ENCODE data around the gene ITIH3.

Gene ITIH3

DNA sequence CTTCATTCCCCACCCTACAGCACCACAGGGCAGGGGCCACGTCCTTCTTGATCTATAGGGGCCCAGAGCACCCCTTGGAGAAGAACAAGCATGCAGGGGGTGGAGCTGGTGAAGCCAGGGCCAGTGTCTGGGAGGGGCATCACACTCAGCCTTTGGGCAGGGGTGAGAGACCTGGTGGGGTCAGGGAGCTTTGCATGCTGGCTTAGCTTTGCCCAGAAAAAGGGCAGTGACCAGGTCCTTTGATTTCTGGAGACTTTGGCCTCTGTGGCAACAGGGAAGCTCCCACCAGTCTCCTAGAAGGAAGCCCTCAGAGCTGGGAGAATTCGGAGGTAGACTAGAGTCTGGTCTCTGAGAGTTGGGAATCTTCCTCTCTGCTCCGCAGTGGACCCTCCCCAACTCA, 34.9 kb downstream of the ITIH3 start:
- DNase-seq (ENCODE audit: low read depth) = no peak

DNA sequence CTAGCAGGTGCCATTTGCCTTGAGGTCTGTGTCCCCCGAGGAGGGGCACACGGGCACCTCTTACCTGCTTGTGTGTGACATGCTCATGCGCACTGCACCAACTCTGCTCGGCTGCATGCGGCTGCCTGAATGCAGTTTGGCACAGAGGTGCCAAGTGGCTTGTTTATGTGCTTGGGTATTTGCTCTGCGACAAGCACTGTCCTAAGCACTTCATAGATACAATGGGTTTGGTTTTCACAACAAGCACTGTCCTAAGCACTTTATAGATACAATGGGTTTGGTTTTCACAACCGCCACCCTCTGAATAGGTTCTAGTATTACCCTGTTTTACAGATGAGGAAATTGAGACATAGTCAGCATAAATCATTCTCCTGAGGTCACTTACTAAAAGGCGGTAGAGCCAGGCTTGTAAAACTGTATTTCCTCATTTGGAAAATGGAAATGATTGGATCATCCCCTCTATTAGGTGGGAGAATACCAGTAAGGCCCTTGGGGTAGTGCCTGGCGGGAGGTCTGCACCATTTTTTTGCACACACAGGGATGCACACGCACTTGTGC, 35.4 kb downstream of the ITIH3 start:
- DNase-seq (ENCODE audit: low read depth) = no peak

DNA sequence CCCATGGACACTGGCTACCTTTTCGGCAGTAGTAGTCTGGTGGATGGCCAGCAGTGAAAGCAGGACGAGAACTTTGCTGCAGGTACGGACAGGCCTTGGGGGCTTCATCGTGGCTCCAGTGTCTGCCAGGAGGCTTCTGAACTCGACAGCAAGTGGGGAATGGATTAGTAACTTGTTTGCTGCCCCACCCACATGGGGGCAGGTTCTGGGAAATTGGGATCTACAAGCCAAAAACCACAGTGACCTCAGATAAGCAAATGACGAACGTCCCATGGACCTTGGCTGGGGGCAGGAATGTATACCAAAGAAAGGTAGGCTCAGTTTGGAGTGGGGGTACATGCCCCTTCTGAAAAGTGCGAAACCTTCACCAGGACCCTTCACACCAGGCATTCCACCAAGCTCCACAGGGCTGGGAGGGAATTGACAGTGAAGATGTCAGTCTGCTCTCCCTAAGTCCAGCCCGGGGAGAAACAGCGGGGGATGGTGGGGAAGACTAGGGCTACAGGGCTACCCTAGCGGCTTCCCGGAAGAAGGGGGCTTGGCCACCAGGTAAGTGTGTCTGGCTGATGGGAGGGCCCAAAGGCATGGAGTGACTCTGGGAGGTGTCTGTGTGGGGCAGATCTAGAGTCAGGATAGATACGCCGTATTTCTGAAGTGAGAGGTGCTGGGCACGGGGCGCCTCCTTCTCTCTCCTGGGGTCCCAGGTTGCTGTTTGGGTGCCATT, 36.1 kb downstream of the ITIH3 start, which contains the start of gene ITIH4:
Gene ITIH4 (minus strand): TSS at position 138 of the 724 bp plus-strand sequence. CDS start 30 bp downstream, at position 108.
- DNase-seq (ENCODE audit: low read depth) = no peak

DNA sequence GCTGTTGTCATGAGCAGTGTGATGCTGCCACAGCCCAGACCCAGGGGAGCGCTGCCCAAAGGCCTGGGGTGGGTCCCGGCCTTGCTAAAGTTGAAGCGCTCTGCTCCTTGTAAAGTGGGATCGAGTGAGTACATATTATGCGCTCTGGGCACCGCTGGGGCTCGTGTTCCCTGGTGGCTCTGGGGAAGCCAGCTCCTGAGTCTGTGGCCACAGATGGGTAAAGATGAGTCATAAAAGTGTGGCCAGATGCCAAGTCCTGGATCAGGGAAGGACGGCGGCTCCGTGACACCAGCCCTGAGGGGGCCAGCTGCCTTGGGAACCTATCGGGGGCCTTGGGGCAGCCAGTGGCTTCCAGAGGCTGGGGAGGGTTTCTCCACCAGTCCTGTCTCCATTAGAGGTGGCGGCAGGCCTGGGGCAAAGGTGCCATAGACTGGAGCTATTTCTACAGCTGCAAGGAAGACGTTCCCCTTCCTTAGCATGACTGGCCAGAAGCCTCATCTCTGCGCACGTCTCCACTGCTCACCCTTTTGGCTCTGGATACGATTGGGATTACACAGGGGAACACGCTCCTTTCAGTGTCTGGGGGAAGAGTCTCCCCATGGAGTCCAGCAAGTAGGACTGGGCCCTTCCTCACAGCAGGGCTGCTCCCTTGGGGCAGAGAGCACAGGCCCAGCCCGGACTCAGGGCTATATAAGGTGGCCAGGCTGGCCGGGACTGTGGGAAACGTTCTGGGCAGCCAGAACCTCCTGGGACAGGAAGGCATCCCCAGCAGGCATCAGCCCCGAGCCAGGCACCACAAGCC, 37.1 kb downstream of the ITIH3 start:
- DNase-seq (ENCODE audit: low read depth) = no peak

DNA sequence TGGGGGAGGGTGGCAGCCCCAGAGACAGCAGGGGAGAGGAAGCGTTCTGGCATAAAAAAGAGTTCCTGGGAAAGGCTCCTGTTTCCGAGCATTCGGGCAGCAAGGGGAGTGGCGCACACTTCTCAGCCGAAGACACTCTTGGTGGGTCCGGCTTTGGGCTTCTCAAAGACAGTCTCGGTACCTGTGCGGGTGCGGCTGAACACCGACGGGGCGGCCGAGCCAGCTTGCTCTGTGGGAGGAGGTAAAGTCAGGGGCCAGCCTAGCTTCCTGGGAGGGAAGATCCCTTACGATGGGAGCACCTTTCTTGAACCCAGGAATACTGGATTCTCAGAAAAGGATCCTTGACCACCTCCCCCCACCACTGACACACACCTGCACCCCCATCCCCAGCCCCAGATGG, 38.6 kb downstream of the ITIH3 start:
- DNase-seq (ENCODE audit: low read depth) = no peak

DNA sequence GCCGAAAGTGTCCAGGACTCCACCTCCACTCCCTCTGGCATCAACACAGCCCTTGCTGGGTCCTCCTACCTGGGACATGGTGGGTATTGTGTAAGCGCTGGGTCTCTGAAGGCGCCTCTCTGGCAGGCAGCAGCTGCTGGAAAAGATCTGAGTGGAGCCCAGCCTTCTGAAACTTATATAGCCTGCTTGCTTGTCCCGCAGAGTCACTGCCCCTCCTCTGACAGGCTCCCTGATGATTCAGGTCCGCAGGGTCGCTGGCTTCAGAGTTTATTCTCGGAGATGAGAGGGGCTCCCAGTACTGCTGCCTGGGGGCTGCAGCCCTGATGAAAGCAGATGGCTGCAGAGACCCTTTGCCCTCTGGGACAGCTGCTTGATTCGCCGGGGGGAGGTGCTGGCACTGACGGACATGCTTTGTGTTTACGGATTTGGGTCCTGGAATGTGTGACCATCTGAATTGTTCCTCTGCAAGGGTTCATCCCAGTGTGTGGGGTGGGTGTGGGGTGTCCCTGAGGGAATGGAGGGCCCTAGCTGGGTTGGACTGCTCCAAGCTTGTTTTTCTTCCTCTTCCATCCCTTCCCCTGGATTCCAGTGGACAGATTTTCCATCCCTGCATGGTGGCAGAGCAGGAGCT, 40.4 kb downstream of the ITIH3 start, which contains the start of gene MUSTN1:
Gene MUSTN1 (minus strand): TSS at position 149 of the 631 bp plus-strand sequence. CDS start 71 bp downstream, at position 78.
- no peak for DNase-seq (ENCODE audit: low read depth)

DNA sequence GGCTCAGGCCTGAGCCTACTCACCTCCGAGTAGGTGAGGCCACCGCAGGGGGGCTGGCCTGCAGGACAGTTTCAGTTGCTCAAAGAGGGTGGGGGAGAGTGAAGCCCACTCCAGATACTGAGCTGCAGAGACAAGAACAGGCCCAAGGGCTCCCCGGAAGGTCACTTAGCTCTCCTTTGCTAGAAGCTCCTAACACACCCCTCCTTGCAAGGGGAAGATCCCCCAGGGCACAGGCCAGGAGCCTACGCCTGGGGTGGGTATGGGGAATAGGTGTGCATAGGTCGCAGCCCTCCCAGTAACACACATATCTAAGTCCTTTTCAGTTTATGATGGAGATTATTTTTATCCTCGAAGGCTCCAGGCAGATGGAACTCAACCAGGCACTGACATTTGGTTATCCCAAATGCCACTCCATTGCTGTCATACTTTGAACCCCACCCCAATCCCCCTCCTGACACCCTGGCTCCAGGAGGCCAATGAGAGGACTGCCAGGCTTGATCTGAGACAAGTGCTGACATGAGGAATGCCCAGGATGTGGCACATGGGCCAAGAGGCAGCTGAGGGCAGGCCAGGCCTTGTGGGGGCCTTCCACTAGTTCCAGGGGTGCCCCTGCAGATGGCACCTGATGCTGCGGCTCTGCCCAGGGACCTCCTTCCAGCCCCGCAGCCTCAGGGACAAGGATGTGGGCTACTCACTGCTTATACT, 41.3 kb downstream of the ITIH3 start:
- DNase-seq (ENCODE audit: low read depth) = no peak

DNA sequence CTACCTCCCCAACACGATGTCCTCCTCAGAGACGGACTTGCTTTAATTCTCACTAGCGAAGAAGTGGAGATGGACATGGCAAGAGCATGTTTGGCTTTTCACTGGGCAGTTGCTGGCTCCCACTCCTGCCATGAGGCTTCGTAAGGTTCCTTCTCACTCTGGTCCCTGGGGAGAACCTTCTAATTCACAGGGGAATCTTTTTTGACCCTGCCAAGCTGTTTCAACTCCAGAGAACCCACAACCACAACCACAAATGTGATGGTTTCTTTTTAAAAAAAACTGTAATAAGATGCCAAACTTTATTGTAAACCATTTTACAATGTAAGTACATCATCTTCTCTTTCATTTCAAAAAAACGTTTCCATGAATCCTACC, 41.9 kb downstream of the ITIH3 start:
- DNase-seq (ENCODE audit: low read depth) = no peak

DNA sequence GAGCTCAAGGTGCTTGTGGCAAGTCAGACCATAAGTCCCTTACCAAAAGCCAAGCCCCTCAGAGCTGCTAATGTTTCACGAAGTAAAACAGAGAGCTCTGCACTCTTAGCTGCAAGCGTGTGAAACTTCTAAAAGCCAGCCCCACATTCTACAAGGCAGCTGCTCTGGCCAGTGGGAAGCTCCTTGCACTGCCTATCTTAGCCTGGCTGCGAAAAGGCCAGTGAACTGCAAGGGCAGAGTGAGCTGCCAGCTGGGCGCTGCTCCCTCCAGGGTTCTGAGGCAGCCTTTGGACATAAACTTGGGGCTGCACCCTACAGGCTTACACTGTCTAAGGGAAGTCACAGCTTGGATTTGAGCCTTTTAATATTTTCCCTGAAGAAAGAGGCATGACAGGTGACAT, 42.4 kb downstream of the ITIH3 start:
- no peak for DNase-seq (ENCODE audit: low read depth)

DNA sequence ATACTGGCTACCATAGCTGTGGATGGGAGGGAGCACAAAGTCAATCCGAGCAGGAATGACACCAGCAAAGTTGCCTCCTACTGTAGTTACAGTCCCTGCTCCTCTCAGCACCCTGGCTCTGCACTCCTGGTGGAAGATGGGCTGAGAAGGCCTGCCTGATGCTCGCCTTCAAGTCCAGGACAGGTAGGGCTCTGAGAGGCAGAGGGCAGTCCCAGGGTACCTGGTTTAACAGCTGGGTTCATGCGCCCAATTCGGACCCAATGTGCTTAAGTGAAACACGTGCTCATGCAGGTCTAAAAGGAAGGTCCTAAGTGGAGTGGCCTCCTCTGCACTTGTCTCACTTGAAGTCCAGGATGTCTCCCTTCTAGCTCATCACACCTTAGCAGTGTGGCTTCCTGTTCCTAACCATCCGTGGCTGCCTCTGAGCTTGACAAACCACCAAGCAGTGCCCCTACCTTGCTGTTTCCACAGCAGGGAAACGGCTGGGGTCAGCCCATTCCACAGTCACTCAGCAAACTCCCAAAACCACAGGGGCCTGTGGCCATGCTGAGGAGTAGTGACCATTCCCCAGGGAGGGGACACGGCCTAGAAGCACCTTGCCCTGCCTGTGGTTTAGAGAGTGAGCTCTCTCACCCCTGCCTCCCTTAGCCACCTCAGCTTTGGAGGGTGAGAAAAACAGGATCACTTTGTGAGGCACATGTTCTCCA, 44.1 kb downstream of the ITIH3 start:
- no peak for DNase-seq (ENCODE audit: low read depth)

DNA sequence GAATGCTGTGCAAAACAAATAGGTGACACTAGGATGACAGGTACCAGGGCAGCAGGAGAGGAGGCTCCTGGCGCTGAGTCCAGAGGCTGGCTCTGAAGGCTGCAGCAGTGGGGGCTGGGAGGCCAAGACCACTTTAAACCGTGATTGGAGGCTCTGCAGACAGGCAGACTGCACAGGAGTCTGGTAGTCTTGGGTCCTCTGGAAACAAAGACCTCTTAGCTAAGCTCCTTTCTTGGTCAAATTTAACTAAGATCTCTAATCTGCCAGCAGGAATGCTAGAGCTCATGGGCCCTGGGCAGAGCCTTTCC, 44.6 kb downstream of the ITIH3 start:
- no peak for DNase-seq (ENCODE audit: low read depth)

DNA sequence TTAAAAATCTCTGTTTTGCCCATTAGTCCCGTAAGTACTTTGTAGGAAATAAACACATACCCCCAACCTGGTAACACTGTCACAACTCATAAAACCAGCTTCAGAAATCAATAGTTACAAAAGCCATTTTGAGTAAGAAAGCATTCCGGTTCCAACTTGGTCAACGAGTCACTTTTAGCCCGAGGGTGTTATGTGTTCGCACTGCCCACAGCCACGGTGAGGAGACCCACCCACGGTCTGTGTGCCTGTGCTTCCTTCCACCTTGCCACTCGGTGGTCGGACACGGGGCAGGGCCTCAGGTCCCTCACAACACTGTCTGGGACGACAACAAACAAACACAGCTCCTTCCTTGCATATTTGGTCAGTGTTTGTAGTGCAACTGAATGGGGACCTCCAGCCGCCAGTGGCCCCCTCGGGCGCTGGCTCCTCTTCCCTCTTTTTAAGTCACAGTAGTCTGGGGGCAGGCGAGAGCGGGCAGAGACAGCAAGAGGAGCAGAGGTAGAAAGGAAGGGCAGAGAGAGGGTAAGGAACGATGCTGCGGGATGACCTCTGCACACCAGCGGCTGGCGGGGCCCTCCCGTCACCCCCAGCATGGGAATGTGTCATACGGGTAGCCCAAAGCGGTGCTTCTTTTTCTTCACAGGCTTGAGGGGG, 45.4 kb downstream of the ITIH3 start:
- no peak for DNase-seq (ENCODE audit: low read depth)

DNA sequence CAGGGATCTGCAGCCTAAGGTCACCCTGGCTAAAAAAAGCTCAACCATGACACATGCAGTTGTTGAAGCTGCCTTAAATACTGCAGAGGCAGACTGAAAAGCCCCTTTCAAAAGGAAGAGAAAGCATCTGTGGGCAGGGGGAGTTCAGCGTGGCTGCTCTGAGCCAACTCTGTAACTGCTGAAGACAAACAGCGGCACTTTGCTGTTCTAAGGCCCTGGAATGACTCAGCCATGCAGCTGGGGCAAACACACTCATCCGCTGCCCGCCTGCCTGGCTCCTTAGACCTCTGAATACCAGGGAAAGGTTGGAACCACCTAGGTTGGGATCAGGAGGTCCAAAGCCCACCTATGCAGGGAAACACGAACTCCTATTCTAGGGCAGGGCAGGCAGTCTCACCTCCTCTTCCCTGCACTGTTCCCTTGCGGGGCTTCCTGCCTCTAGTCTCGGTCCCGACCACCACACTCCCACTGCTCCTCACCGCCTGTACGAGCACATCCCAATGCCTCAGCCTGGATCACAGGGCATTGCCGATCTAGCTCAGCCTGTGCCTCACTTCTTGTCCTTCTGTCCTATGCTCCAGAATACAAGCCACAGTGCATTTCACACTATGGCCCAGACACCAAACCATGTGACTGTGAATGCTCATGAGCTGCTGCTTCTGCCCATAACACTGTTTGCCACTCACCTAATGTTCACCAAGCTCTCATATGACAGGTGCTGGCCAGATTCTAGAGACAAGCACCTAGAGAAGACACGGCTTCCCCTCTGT, 46.8 kb downstream of the ITIH3 start:
- no peak for DNase-seq (ENCODE audit: low read depth)

DNA sequence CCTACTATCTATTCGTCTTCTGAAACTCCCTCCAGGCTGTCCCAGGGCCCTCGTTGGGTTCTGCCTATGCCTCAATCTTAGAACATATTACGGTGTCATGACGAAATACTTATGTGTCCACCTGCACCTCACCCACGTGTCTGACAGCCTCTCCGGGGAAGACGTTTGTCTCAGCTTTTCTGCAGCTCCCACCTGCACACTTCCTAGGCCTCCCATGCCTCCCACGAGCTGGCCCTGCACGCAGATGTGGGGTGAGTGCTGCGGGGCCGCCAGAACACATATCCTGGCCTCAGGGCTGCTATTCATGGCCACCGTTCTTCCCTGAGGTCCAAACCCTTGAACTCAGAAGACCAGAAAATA, 47.4 kb downstream of the ITIH3 start:
- no peak for DNase-seq (ENCODE audit: low read depth)

DNA sequence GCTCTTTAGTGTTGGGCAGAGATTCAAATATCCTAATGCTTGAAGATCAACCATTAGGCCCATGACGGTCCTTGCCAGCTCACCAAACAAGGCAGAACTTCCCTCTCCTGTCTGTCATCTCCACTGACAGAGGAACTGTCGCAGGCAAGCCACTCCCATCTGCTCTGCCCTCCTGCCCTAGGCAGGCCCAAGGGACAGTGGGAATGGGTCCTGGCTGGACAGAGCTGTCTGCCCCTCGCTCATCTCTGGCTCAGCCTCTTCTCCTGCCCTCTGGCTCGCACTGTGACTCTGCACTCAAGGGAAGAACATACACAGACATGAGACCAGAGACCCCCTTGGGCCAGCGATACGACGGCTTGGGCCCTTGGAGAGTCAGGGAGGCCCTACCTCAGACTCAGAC, 47.8 kb downstream of the ITIH3 start:
- no peak for DNase-seq (ENCODE audit: low read depth)

DNA sequence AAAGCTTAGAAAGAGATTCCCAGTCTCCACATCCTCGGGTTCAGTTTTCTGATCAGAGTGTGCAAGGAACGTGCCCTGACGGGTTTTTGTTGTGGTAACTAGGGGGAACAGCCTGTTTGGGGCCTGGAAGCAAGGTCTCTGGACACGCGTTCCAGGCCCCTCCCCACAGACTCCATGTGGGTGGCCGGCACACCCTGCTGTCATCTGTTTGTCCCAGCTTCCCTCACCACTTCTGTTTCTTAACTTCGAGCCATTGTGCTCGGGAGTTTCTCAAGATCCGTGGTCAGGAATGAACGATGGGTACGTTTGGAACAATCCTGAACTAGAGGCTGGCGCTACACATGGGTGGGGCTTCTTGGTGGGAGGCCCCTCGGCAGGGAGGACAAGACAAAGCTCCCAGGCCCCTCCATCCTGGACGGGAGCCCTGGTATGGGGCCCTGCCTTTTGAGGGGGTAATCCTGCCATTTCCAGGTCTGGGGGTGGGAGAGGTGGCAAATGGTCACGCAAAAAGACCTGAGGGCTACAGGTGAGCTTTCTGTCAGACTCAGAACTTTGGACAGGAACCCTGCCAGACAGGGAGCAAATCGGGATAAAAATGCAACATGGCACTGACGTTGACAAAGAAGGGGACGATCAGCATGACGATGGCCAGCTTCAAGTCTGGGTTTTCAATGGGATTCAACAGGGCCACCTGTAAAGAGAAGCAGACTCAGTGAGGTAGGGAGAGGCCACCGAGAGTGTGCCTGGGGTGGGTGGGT, 48.7 kb downstream of the ITIH3 start:
- no peak for DNase-seq (ENCODE audit: low read depth)

DNA sequence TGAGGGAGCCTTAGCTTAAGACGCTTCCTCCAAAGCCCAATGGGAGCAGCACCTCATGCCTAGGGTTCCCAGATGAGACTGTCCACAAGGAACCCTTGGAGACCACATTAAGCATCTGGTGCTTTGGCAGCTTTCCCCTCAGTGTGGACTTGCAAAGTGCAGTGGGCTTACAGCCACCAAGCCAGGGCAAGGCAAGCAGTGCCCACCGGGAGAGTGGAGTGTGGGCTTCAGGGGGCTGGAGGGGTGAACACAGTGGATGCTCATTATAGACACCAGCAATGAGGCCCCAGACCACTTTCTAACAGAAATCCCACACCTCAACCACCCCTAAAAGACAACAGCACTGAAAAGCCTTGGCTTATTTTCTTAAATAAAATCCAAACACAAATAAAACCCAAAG, 49.3 kb downstream of the ITIH3 start:
- DNase-seq (ENCODE audit: low read depth) = no peak

DNA sequence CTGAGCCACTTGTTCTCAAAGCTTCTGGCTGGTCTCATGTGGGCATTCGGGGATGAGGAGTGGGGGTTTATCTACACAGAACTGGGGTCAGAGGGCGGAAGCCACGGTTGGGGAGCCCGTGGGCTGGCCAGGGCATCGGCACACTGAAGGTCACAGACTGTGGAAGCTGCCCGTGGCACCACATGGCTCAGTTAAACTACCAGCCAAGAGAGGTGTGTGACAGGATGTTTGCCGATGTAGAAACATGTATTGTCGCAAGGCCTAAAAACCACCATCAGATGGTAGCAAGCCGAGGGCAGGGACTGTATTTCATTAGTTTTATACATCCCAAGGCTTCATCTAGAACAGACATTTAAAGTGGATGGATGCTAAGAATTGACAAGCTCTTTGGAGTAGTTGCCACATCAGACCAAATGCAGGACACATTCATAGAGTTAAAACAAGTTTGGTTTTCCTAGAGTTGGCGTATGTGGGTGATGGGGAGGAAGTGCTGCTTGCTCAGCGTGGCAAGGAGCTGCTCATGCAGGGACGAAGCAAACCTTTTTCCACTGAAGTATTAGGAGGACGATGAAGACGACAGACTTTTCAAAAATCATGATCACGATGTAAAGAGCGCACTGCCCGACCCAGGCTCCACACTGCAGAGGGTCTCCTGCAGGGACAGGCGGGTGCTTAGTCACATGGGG, 49.8 kb downstream of the ITIH3 start:
- no peak for DNase-seq (ENCODE audit: low read depth)

DNA sequence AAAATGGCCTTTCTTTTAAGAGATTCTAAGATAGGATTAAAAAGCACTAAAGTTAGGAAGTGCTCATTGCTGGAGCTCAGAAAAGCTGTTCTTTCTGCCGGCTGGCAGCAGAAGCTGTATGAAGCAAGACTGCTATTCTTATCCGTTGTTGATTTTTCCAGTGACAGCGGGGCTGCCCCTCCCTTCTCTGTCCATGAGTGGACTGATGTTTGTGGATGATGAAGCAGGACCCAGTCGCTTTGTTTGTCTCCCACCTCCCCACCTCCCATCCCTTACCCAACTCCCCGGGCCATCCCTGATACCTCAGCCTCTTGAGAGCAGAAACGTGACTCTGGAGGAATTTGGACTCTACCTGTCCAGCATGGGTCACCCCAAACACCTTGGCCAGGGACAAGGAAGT, 50.6 kb downstream of the ITIH3 start:
- no peak for DNase-seq (ENCODE audit: low read depth)
